Endothelial cell of umbilical vein (primary cell): ENCODE data around the gene OXER1. TPM values are rescaled to one million over a fixed set of nuclear protein-coding genes. Genes with fewer than 3 reads are reported as not detected.

Experiments
- BruUV-seq: library from RNA; stranded (reverse); fragments of 400-500 nt; replicated peaks from 2 replicates; lab custom pipeline; 2021; lab: Mats Ljungman, UMichigan
- CTCF ChIA-PET: fragments of 300-600, 350-600 bp; sonication (Branson Sonifier 250); formaldehyde crosslinking; loops from one replicate; lab custom pipeline; 2021; ENCODE audit warnings: antibody characterized with exemption, inconsistent platforms; lab: Charles Lee
- POLR2A ChIA-PET: fragments of 300-600, 350-600 bp; sonication (Branson Sonifier 250); formaldehyde crosslinking; loops from one replicate; lab custom pipeline; 2021; ENCODE audit warnings: antibody characterized with exemption, inconsistent platforms; lab: Charles Lee
- DNase-seq: peaks from one replicate; pipeline ENCODE4 v3.0.0-alpha.2; 2011; ENCODE audit warnings: low read depth, low spot score
- FAIRE-seq: peaks from 2 replicates; lab custom pipeline; 2011; peaks lifted over from hg19 to GRCh38; lab: Jason Lieb, UNC
- H2AFZ ChIP-seq: 2 replicates; pipeline ENCODE4 v1.6.0; 2012; ENCODE audit warnings: low read depth, low read length, control low read depth, inconsistent platforms
- H3K27ac ChIP-seq: 2 replicates; pipeline ENCODE4 v1.5.1; 2011; ENCODE audit warnings: low read depth, mild to moderate bottlenecking, control low read depth, low read length, moderate library complexity; ENCODE audit not compliant: insufficient read depth
- H3K27me3 ChIP-seq, 2 experiments: 2 replicates each; pipeline versions ENCODE4 v1.6.0 to v1.6.1; 2011; ENCODE audit warnings: low read length in 2 of 2, mixed read lengths in 1 of 2; ENCODE audit not compliant: control insufficient read depth in 2 of 2, insufficient read depth in 2 of 2
- H3K36me3 ChIP-seq, 2 experiments: 2 replicates in 1 of 2; 3 replicates in 1 of 2; pipeline ENCODE4 v1.5.1; 2011; ENCODE audit warnings: low read length in 2 of 2, mild to moderate bottlenecking in 1 of 2, moderate library complexity in 1 of 2; ENCODE audit not compliant: control insufficient read depth in 2 of 2, insufficient read depth in 2 of 2; ENCODE audit errors: extremely low read depth in 1 of 2
- H3K4me1 ChIP-seq: 3 replicates; pipeline ENCODE4 v1.5.1; 2011; ENCODE audit warnings: mild to moderate bottlenecking, low read length; ENCODE audit not compliant: control insufficient read depth, insufficient read depth; ENCODE audit errors: extremely low read depth
- H3K4me2 ChIP-seq: 2 replicates; pipeline ENCODE4 v1.6.1; 2011; ENCODE audit warnings: low read length, control low read depth, mixed read lengths; ENCODE audit not compliant: insufficient read depth
- H3K4me3 ChIP-seq, 3 experiments: fragments of 200-600 bp in 1 of 3; sonication (generic), shearing (Covaris generic) in 1 of 3; replicated peaks in 1 of 3; 2 replicates each; pipeline ENCODE4 v1.5.1; 2011 to 2016; ENCODE audit warnings: control low read depth in 3 of 3, low read length in 3 of 3, mild to moderate bottlenecking in 2 of 3, inconsistent platforms in 1 of 3, low read depth in 1 of 3, moderate library complexity in 1 of 3; ENCODE audit not compliant: insufficient read depth in 1 of 3
- H3K79me2 ChIP-seq: 2 replicates; pipeline ENCODE4 v1.6.0; 2012; ENCODE audit warnings: low read length, inconsistent platforms; ENCODE audit not compliant: control insufficient read depth, insufficient read depth
- H3K9ac ChIP-seq: replicated peaks from 2 replicates; pipeline ENCODE3; 2011; ENCODE audit warnings: low read length, control low read depth; ENCODE audit not compliant: insufficient read depth; ENCODE audit errors: extremely low read depth
- H3K9me1 ChIP-seq: replicated peaks from 3 replicates; pipeline ENCODE4 v1.6.0; 2011; ENCODE audit warnings: mild to moderate bottlenecking, low read length; ENCODE audit not compliant: control insufficient read depth, insufficient read depth; ENCODE audit errors: extremely low read depth
- H3K9me3 ChIP-seq: replicated peaks from 2 replicates; pipeline ENCODE4 v1.5.1; 2012; ENCODE audit warnings: low read length, inconsistent platforms; ENCODE audit not compliant: control insufficient read depth, insufficient read depth
- H4K20me1 ChIP-seq: replicated peaks from 2 replicates; pipeline ENCODE3; 2011; ENCODE audit warnings: mild to moderate bottlenecking, low read length; ENCODE audit not compliant: control insufficient read depth, insufficient read depth; ENCODE audit errors: extremely low read depth
- CTCF ChIP-seq, 2 donors: IDR thresholded peaks; 1 replicate in 1 of 2; 2 replicates in 1 of 2; pipeline ENCODE4 v1.5.1; 2011; ENCODE audit warnings: low read length in 2 of 2, mild to moderate bottlenecking in 2 of 2, moderate library complexity in 2 of 2, control low read depth in 1 of 2, inconsistent platforms in 1 of 2, low read depth in 1 of 2; ENCODE audit not compliant: insufficient read depth in 1 of 2; ENCODE audit errors: extremely low read depth in 1 of 2
- FOS ChIP-seq: IDR thresholded peaks from 2 replicates; pipeline ENCODE4 v1.6.1; 2011; ENCODE audit warnings: mild to moderate bottlenecking, low read length, moderate library complexity, borderline replicate concordance; ENCODE audit not compliant: insufficient read depth
- JUN ChIP-seq: IDR thresholded peaks from 2 replicates; pipeline ENCODE4 v1.6.1; 2011; ENCODE audit warnings: borderline replicate concordance, low read depth; ENCODE audit not compliant: insufficient read length, insufficient read depth
- MAX ChIP-seq: IDR thresholded peaks from 2 replicates; pipeline ENCODE4 v1.6.1; 2011; ENCODE audit not compliant: insufficient read depth, insufficient read length
- MYC ChIP-seq: IDR thresholded peaks from one replicate; pipeline ENCODE4 v1.6.1; 2011; ENCODE audit warnings: mild to moderate bottlenecking, low read depth, low read length
- POLR2A ChIP-seq: IDR thresholded peaks from 2 replicates; pipeline ENCODE4 v1.6.1; 2012; ENCODE audit warnings: low read depth, mild to moderate bottlenecking, control low read depth, low read length
- POLR2AphosphoS5 ChIP-seq: IDR thresholded peaks from 2 replicates; pipeline ENCODE4 v1.6.1; 2012; ENCODE audit warnings: low read depth, mild to moderate bottlenecking, control low read depth, low read length, moderate library complexity; ENCODE audit not compliant: insufficient read depth
- dilution Hi-C: fragments of 300-500 bp; cut with MboI; formaldehyde crosslinking; loops from one replicate; pipeline ENCODE4 v1.15.0; 2019; ENCODE audit warnings: low sequenced_read_pairs; ENCODE audit not compliant: extremely low pct_ligation_motif_present
- intact Hi-C: fragments of 100-400 bp; cut with micrococcal nuclease; formaldehyde crosslinking; loops from one replicate; pipeline ENCODE4 v1.10.0; 2022
- polyA plus RNA-seq, 4 experiments: library from polyadenylated mRNA; depleted of rRNA in 3 of 4; stranded (reverse) in 3 of 4; unstranded in 1 of 4; fragments of >200 nt; gene quantifications; 2 replicates each; pipeline versions ENCODE4 v1.2.1 to v1.2.3, GENCODE V29; 2011 to 2012; ENCODE audit warnings: missing spikeins in 1 of 4
- total RNA-seq: library from RNA; stranded (reverse); gene quantifications from 2 replicates; pipeline ENCODE4 v1.2.3, GENCODE V29; 2021

The OXER1 gene
- total and polyA plus RNA-seq, 2 donors (not counting 3 experiments of a cell fraction or from before 2014, with no cell fraction given): 0.18 TPM

GRCh38 chr2:42800981-42801380 lies 37.0 kb upstream of the OXER1 start:
- no TSS peak for BruUV-seq
- no peaks in the 10 kb centered on the region for H4K20me1 ChIP-seq
- POLR2A ChIA-PET: no interaction called here
- no peak overlapping the region for H3K9ac ChIP-seq
- DNase-seq (no peak), FAIRE-seq (no peak)
- H3K4me1 ChIP-seq: no peaks in the 10 kb centered on the region
- H3K9me3 ChIP-seq: no peaks in the 10 kb centered on the region
- no peaks in the 10 kb centered on the region for H3K79me2 ChIP-seq
- no peak overlapping the region for H2AFZ ChIP-seq
- peaks cover 8 to 12% of the 10 kb centered on the region in 2 experiments for H3K27me3 ChIP-seq
- H3K27ac ChIP-seq: no peak overlapping the region
- dilution Hi-C loops: no loop called here
- intact Hi-C loops: no loop called here
- H3K36me3 ChIP-seq: no peaks in the 10 kb centered on the region
- H3K4me2 ChIP-seq: no peak overlapping the region
- no peaks in the 10 kb centered on the region for H3K9me1 ChIP-seq
- no peak overlapping the region for H3K4me3 ChIP-seq
- CTCF ChIA-PET: interaction anchor here (0.9 to 1.3 kb wide), 2 partner anchors 9 kb away, joined by 4 to 6 read pairs; partner anchors contain the start of gene HAAO
- TF ChIP-seq MAX (no peak), POLR2AphosphoS5 (no peak), POLR2A (no peak), FOS (no peak), JUN (no peak), CTCF (IDR thresholded peaks at IDR 0.05; ENCODE audit: extremely low read depth in 1 of 2, insufficient read depth in 1 of 2, low read depth in 1 of 2, low read length in 2 of 2) (no peak), MYC (no peak)
